Brain microvascular endothelial cell (primary cell): ENCODE measurements around the gene NFIX.

ENCODE experiments used
- DNase-seq: peaks from one replicate; pipeline ENCODE4 v3.0.0-alpha.2; 2020
- H3K27ac ChIP-seq: fragments of 250-450 bp; sonication (Bioruptor Pico); 2 replicates; pipeline ENCODE4 v1.5.1; 2020; ENCODE audit warnings: mild to moderate bottlenecking, moderate library complexity
- H3K27me3 ChIP-seq: fragments of 250-450 bp; sonication (Bioruptor Pico); replicated peaks from 2 replicates; pipeline ENCODE4 v1.5.1; 2020; ENCODE audit warnings: mild to moderate bottlenecking
- H3K36me3 ChIP-seq: fragments of 250-450 bp; sonication (Bioruptor Pico); replicated peaks from 2 replicates; pipeline ENCODE4 v1.5.1; 2020; ENCODE audit warnings: mild to moderate bottlenecking
- H3K4me3 ChIP-seq: 2 replicates; pipeline ENCODE4 v1.5.1; 2011; ENCODE audit warnings: low read depth, mild to moderate bottlenecking, control low read depth, low read length, moderate library complexity
- in situ Hi-C: cut with HindIII; loops from 2 replicates; pipeline ENCODE4 v1.10.0; 2017; ENCODE audit warnings: low sequenced_read_pairs, low pct_ligation_motif_present
- TF ChIP-seq, protein P1 (sequence below): IDR thresholded peaks from 2 replicates; pipeline ENCODE4 v1.5.1; 2011; ENCODE audit warnings: low read depth, mild to moderate bottlenecking, moderate library complexity, low read length, control low read depth, inconsistent platforms; ENCODE audit errors: missing control alignments

The NFIX gene

DNA sequence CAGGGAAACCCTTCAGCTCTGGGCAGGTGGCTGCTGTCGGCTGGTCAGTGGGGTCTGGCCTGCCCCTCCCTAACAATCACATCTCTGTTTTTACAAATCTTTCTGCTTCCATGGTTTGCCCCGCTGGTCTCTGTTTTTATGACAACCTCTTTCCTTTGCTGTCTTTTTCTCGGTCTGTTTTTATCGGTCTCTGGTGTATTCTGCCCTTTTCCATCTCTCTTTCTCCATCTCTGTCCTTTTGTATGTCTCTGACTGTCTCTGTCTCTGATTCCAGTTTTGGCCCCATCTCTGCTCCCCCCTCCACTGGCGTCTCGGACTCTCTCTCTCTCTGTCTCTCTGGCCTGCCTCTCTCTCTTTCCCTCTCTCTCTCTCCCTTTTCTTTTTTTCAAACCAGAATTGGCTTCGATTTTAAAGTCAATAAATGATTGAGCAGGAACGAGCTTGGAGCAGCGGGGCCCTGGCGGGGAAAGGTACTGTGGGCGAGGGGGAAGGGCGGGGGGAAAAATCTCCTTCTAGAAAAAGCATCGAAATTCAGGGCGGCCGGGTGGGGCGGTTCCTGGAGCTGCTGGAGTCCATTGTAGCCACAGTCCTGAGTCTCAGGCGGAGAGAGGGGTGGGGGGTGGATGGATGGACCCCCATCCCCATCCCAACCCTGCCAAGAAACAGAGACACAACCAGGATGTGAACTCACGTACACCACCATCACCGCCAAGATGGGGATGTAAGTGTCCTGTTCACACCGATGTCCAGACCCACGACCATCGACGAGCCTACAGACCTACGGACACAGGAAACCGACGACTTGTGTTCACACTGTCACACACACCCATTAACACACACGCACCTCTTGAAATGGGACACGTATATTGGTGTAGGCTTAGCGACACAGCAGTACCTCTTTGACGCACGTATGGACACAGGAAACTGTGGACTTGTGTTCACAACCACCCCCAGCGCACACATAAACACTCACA, 3.0 kb downstream of the NFIX start:
- no peaks in the 10 kb centered on the region for H3K27me3 ChIP-seq
- in situ Hi-C loops: no loop called here
- no peak overlapping the region for H3K4me3 ChIP-seq
- H3K27ac ChIP-seq: no peak overlapping the region
- no peak for DNase-seq
- H3K36me3 ChIP-seq: peaks cover 4% of the 10 kb centered on the region
- TF ChIP-seq, protein P1, sequence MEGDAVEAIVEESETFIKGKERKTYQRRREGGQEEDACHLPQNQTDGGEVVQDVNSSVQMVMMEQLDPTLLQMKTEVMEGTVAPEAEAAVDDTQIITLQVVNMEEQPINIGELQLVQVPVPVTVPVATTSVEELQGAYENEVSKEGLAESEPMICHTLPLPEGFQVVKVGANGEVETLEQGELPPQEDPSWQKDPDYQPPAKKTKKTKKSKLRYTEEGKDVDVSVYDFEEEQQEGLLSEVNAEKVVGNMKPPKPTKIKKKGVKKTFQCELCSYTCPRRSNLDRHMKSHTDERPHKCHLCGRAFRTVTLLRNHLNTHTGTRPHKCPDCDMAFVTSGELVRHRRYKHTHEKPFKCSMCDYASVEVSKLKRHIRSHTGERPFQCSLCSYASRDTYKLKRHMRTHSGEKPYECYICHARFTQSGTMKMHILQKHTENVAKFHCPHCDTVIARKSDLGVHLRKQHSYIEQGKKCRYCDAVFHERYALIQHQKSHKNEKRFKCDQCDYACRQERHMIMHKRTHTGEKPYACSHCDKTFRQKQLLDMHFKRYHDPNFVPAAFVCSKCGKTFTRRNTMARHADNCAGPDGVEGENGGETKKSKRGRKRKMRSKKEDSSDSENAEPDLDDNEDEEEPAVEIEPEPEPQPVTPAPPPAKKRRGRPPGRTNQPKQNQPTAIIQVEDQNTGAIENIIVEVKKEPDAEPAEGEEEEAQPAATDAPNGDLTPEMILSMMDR: no peak

DNA sequence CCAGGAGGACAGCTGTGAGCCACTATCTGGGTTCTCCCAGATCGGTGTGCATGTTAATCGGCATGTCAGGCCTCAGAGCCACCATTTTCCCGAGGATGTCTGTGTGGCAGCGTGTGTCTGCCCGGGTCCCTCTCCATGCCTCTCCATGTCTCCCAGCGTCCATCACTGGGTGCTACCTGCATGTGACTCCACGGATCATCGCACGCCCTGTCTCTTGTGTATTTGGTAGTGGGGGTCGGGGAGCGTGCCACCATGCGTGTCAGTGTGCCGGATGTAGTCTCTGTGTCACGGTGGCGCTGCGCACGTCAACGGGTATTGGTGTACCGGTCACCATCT, 5.9 kb downstream of the NFIX start:
- no peak overlapping the region for H3K4me3 ChIP-seq

DNA sequence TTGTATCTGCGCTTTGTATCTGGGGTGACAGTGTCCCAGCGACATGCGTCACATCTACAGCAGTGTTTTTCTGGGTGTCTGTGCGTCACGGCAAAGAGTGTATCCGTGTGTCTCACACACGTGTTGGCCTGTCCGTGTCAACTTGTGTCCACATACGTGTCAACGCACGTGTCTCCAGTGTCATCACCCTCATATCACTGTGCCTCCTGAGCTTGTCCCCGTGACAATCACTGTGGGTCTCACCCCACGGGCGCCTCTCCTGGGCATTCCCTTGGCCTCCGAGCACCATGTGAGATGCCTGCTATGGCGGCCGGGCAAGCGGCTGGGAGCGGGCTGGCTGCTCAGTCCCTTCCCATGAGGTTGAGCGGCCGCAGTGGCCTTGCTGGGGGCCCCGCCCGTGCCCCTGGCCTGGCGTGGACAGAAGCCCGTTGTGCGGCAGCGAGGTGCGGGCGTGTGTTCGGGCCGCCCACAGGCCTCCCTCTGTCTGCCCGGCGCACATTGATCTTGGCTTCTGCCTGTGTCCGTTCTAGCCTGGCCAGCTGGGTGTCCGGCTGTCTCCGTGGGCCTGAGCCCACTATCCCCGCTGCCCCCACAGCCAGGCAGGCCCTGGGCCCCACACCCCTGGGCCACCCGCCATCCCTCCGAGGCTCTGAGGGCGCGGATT, 6.4 kb downstream of the NFIX start:
- Histone ChIP-seq H3K36me3 (peaks cover 4% of the 10 kb centered on the region), H3K27me3 (no peaks in the 10 kb centered on the region), H3K27ac (no peak overlapping the region), H3K4me3 (no peak overlapping the region)
- in situ Hi-C loops: no loop called here
- no peak for DNase-seq
- TF ChIP-seq, protein P1: no peak

More for the DNA sequence above, 5.9 kb downstream of the NFIX start:
- in situ Hi-C loops: no loop called here
- TF ChIP-seq, protein P1: no peak
- Histone ChIP-seq H3K36me3 (peaks cover 4% of the 10 kb centered on the region), H3K27me3 (no peaks in the 10 kb centered on the region), H3K27ac (no peak overlapping the region)
- DNase-seq: no peak

DNA sequence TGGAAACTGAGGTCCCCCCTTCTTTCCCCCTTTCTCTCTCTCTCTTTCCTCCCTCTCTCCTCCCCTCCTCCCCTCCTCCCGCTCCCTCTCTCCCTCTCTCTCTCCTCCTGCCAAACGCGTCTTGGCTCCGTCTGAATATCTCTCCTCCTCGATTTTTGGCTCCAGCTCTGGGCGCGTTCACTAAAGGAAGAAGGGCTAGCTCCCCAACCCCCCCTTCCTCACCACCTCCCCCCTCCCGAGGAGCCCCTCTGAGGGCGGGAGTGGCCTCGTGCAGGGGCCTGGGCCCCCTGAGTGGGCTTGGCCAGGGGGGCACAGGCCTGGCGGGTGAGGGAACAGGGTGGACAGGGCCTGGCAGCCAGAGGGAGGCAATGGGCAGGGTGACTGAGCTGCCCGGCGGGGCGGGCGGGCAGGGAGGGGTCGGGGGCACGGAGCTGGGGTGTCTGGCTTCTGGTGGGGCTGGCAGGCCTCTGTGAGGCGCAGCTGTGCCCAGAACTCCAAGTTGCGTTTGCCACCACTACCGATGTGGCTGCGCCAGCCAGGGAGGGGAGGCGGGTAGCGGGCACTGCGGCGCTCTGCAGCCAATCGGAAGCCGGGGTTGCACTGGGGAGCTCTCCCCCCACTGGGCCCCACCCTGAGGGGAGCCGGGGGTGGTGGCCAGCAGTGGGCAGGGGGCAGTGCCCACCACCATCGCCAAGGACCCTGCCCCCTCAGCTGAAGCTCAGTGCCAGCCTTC, 7.1 kb downstream of the NFIX start:
- no peak overlapping the region for H3K4me3 ChIP-seq
- in situ Hi-C loops: no loop called here
- H3K27me3 ChIP-seq: no peaks in the 10 kb centered on the region
- DNase-seq: no peak
- H3K36me3 ChIP-seq: peaks cover 4% of the 10 kb centered on the region
- TF ChIP-seq, protein P1: no peak
- H3K27ac ChIP-seq: no peak overlapping the region

DNA sequence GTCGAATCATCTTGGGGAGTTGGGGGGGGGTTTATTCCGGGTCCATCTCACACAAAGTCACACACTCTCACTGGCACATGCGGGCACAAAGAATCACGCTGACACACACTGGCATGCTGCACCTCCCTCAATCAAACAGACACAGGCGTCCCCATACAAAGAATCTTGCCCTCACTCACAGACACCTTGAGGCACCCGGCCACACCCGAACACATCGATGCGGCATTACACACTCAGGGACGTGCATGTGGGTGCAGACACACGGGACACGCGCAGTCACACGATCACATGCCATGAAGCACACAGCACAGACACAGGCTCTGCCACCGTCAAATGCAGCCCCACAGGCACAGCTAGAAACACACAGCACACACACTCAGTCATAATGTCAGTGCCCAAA, 7.8 kb downstream of the NFIX start:
- in situ Hi-C loops: no loop called here
- no peak overlapping the region for H3K4me3 ChIP-seq
- H3K27me3 ChIP-seq: no peaks in the 10 kb centered on the region
- TF ChIP-seq, protein P1: no peak
- peaks cover 4% of the 10 kb centered on the region for H3K36me3 ChIP-seq
- no peak overlapping the region for H3K27ac ChIP-seq
- no peak for DNase-seq
